ENCODE data around the gene EEF2K.
"Not testable (repeated sequence)": the region's sequence is repeated elsewhere in the genome, so short reads cannot be mapped to it uniquely, and the experiment has no call there.

The EEF2K gene

GRCh38 chr16:22214402-22214801 is 8.3 kb downstream of the EEF2K start:
- DNase-seq (ENCODE audit: low spot score): no peak
- no peak for TF ChIP-seq CTCF (IDR thresholded peaks at IDR 0.05; ENCODE audit: extremely low read depth, missing control alignments)

- TF ChIP-seq CTCF (IDR thresholded peaks at IDR 0.05; ENCODE audit: extremely low read depth, missing control alignments): no peak
- DNase-seq (ENCODE audit: low spot score): no peak
Measured at GRCh38 chr16:22214889-22215288, 8.8 kb downstream of the EEF2K start.

GRCh38 chr16:22216191-22216831 is 10.2 kb downstream of the EEF2K start:
- DNase-seq (ENCODE audit: low spot score): no peak
- no peak for TF ChIP-seq CTCF (IDR thresholded peaks at IDR 0.05; ENCODE audit: extremely low read depth, missing control alignments)

- not testable (repeated sequence) for DNase-seq (ENCODE audit: low spot score)
Measured at GRCh38 chr16:22216832-22217225, 10.8 kb downstream of the EEF2K start.

GRCh38 chr16:22217890-22218730 is 12.0 kb downstream of the EEF2K start:
- no peak for TF ChIP-seq CTCF (IDR thresholded peaks at IDR 0.05; ENCODE audit: extremely low read depth, missing control alignments)
- DNase-seq (ENCODE audit: low spot score): peak; percentile 87

GRCh38 chr16:22219389-22220068 is 13.5 kb downstream of the EEF2K start:
- TF ChIP-seq CTCF (IDR thresholded peaks at IDR 0.05; ENCODE audit: extremely low read depth, missing control alignments): no peak
- DNase-seq (ENCODE audit: low spot score): no peak

- DNase-seq (ENCODE audit: low spot score): no peak
- no peak for TF ChIP-seq CTCF (IDR thresholded peaks at IDR 0.05; ENCODE audit: extremely low read depth, missing control alignments)
Measured at GRCh38 chr16:22220069-22220440, 14.0 kb downstream of the EEF2K start.

Measured in GM20000 (cell line).